ES-I3 (cell line): ENCODE data around the gene KIAA0825.
A peak's percentile ranks its signal among the peaks of the same experiment; 100 is the strongest.
"Not testable (repeated sequence)": the region's sequence is repeated elsewhere in the genome, so short reads cannot be mapped to it uniquely, and the experiment has no call there.

Experiments used
- H3K36me3 ChIP-seq: 2 replicates; pipeline ENCODE4 v1.6.1; 2013; ENCODE audit warnings: mild to moderate bottlenecking, low read length, control low read depth, moderate library complexity; ENCODE audit not compliant: insufficient read depth
- H3K4me1 ChIP-seq: 2 replicates; pipeline ENCODE4 v1.6.1; 2013; ENCODE audit warnings: mild to moderate bottlenecking, control low read depth, low read length; ENCODE audit not compliant: insufficient read depth
- H3K9ac ChIP-seq: 2 replicates; pipeline ENCODE4 v1.6.1; 2013; ENCODE audit warnings: low read depth, mild to moderate bottlenecking, low read length, moderate library complexity
- H3K9me3 ChIP-seq: 2 replicates; pipeline ENCODE4 v1.6.1; 2013; ENCODE audit warnings: mild to moderate bottlenecking, low read length, moderate library complexity; ENCODE audit not compliant: control insufficient read depth, insufficient read depth

Gene KIAA0825

GRCh38 chr5:94376672-94377345 is 241.6 kb downstream of the KIAA0825 start:
- no peaks in the 10 kb centered on the region for H3K9me3 ChIP-seq
- no peaks in the 10 kb centered on the region for H3K36me3 ChIP-seq
- peaks cover 4% of the 10 kb centered on the region; the same call in 1 of the 2 replicates for H3K4me1 ChIP-seq
- no peak overlapping the region for H3K9ac ChIP-seq

- Histone ChIP-seq H3K9ac (no peak overlapping the region), H3K36me3 (no peaks in the 10 kb centered on the region), H3K9me3 (no peaks in the 10 kb centered on the region), H3K4me1 (peaks cover 4% of the 10 kb centered on the region; the same call in 1 of the 2 replicates)
Observed at GRCh38 chr5:94375801-94376200, 242.6 kb downstream of the KIAA0825 start.

GRCh38 chr5:94374336-94374735 is 244.1 kb downstream of the KIAA0825 start:
- no peaks in the 10 kb centered on the region for H3K9me3 ChIP-seq
- no peaks in the 10 kb centered on the region for H3K36me3 ChIP-seq
- no peak overlapping the region for H3K9ac ChIP-seq
- peaks cover 7% of the 10 kb centered on the region; the same call in 1 of the 2 replicates for H3K4me1 ChIP-seq

GRCh38 chr5:94367900-94368299 is 250.5 kb downstream of the KIAA0825 start:
- H3K9me3 ChIP-seq: no peaks in the 10 kb centered on the region
- no peak overlapping the region for H3K9ac ChIP-seq
- H3K36me3 ChIP-seq: no peaks in the 10 kb centered on the region
- H3K4me1 ChIP-seq: peaks cover 15% of the 10 kb centered on the region; the same call in 1 of the 2 replicates

GRCh38 chr5:94366811-94367210 is 251.6 kb downstream of the KIAA0825 start:
- H3K9me3 ChIP-seq: no peaks in the 10 kb centered on the region
- H3K36me3 ChIP-seq: no peaks in the 10 kb centered on the region
- H3K4me1 ChIP-seq: peaks cover 18% of the 10 kb centered on the region
- H3K9ac ChIP-seq: no peak overlapping the region

GRCh38 chr5:94362857-94363256 is 255.5 kb downstream of the KIAA0825 start:
- Histone ChIP-seq H3K9me3 (no peaks in the 10 kb centered on the region), H3K4me1 (peaks cover 14% of the 10 kb centered on the region), H3K36me3 (peaks cover 3% of the 10 kb centered on the region; the same call in 1 of the 2 replicates), H3K9ac (peak overlapping the region; percentile 14; the same call in 1 of the 2 replicates)

GRCh38 chr5:94361832-94362796 is 256.3 kb downstream of the KIAA0825 start:
- H3K4me1 ChIP-seq: peaks cover 14% of the 10 kb centered on the region
- H3K36me3 ChIP-seq: peaks cover 3% of the 10 kb centered on the region; the same call in 1 of the 2 replicates
- H3K9me3 ChIP-seq: no peaks in the 10 kb centered on the region
- H3K9ac ChIP-seq: peak overlapping the region; percentile 60

- H3K9ac ChIP-seq: peak overlapping the region; percentile 60
- H3K9me3 ChIP-seq: no peaks in the 10 kb centered on the region
- H3K4me1 ChIP-seq: peaks cover 8% of the 10 kb centered on the region
- H3K36me3 ChIP-seq: peaks cover 3% of the 10 kb centered on the region; the same call in 1 of the 2 replicates
Observed at GRCh38 chr5:94361161-94361560, 257.2 kb downstream of the KIAA0825 start.

GRCh38 chr5:94360382-94361130 is 257.8 kb downstream of the KIAA0825 start:
- Histone ChIP-seq H3K4me1 (peaks cover 7% of the 10 kb centered on the region; the same call in 1 of the 2 replicates), H3K36me3 (peaks cover 3% of the 10 kb centered on the region; the same call in 1 of the 2 replicates), H3K9ac (peak overlapping the region; percentile 60), H3K9me3 (no peaks in the 10 kb centered on the region)

- peak overlapping the region; percentile 60 for H3K9ac ChIP-seq
- H3K36me3 ChIP-seq: peaks cover 3% of the 10 kb centered on the region; the same call in 1 of the 2 replicates
- peaks cover 7% of the 10 kb centered on the region; the same call in 1 of the 2 replicates for H3K4me1 ChIP-seq
- H3K9me3 ChIP-seq: no peaks in the 10 kb centered on the region
Observed at GRCh38 chr5:94359880-94360279, 258.5 kb downstream of the KIAA0825 start.

GRCh38 chr5:94355811-94356210 is 262.6 kb downstream of the KIAA0825 start:
- Histone ChIP-seq H3K36me3 (peaks cover 3% of the 10 kb centered on the region; the same call in 1 of the 2 replicates), H3K4me1 (peaks cover 8% of the 10 kb centered on the region), H3K9ac (no peak overlapping the region), H3K9me3 (no peaks in the 10 kb centered on the region)

GRCh38 chr5:94354837-94355485 is 263.4 kb downstream of the KIAA0825 start:
- H3K9ac ChIP-seq, H3K36me3 ChIP-seq, H3K4me1 ChIP-seq, H3K9me3 ChIP-seq: not testable (repeated sequence)

- Histone ChIP-seq H3K36me3 (no peaks in the 10 kb centered on the region; the same call in 1 of the 2 replicates), H3K4me1 (peaks cover 8% of the 10 kb centered on the region), H3K9ac (no peak overlapping the region), H3K9me3 (no peaks in the 10 kb centered on the region)
Observed at GRCh38 chr5:94353605-94354004, 264.8 kb downstream of the KIAA0825 start.
